ENCODE measurements around the gene ARPC2. TPM values are rescaled to one million over a fixed set of nuclear protein-coding genes. Genes with fewer than 3 reads are reported as not detected.

The ARPC2 gene
- total RNA-seq, 1 experiment from 2014 or later = 187 TPM

GRCh38 chr2:218236829-218237228, 19.8 kb downstream of the ARPC2 start:
- DNase-seq (ENCODE audit: low read depth, low spot score) = no peak
- Histone ChIP-seq H3K4me1 (ENCODE audit: control insufficient read depth in 1 of 2, insufficient read depth in 2 of 2, low read length in 2 of 2) (no peaks in the 10 kb centered on the region), H3K27me3 (ENCODE audit: insufficient read depth, low read length) (no peaks in the 10 kb centered on the region), H3K27ac (ENCODE audit: low read depth, low read length) (no peak overlapping the region), H3K4me2 (ENCODE audit: low read length) (no peak overlapping the region), H2AFZ (ENCODE audit: low read depth, low read length, poor library complexity, severe bottlenecking) (no peak overlapping the region), H3K36me3 (ENCODE audit: control insufficient read depth in 1 of 2, insufficient read depth in 2 of 2, low read length in 2 of 2) (peaks cover 47 to 53% of the 10 kb centered on the region in 2 experiments), H3K4me3 (replicated peaks in 1 of 2; ENCODE audit: low read depth in 1 of 2, low read length in 2 of 2) (no peak overlapping the region), H3K9me3 (ENCODE audit: control insufficient read depth in 1 of 2, insufficient read depth in 1 of 2, low read depth in 1 of 2, low read length in 2 of 2) (no peaks in the 10 kb centered on the region), H3K9me2 (ENCODE audit: insufficient read depth) (no peaks in the 10 kb centered on the region), H4K20me1 (ENCODE audit: insufficient read depth) (no peaks in the 10 kb centered on the region), H3K79me2 (ENCODE audit: insufficient read depth, low read length) (peaks cover 7% of the 10 kb centered on the region; the same call in 1 of the 2 replicates), H3K9ac (ENCODE audit: low read length) (no peak overlapping the region)
- CTCF ChIA-PET = no interaction called here
- RAD21 ChIA-PET (ENCODE audit: low non-redundant PET in 1 of 2, low total read pairs in 2 of 2, uncharacterized antibody in 2 of 2, unreplicated experiment in 2 of 2) = no interaction called here
- BruUV-seq (replicated peaks) = no TSS peak
- POLR2A ChIA-PET = no interaction called here
- intact Hi-C loops (cut with micrococcal nuclease) = no loop called here
- no peak for TF ChIP-seq MAX (IDR thresholded peaks at IDR 0.05)
- ATAC-seq = no peak

- no peaks in the 10 kb centered on the region for H4K20me1 ChIP-seq (ENCODE audit: insufficient read depth)
- ATAC-seq (no peak), DNase-seq (ENCODE audit: low read depth, low spot score) (no peak)
- no TSS peak for BruUV-seq (replicated peaks)
- no peaks in the 10 kb centered on the region for H3K4me1 ChIP-seq (ENCODE audit: control insufficient read depth in 1 of 2, insufficient read depth in 2 of 2, low read length in 2 of 2)
- H3K27ac ChIP-seq (ENCODE audit: low read depth, low read length) = no peak overlapping the region
- CTCF ChIA-PET = no interaction called here
- no peak overlapping the region for H2AFZ ChIP-seq (ENCODE audit: low read depth, low read length, poor library complexity, severe bottlenecking)
- no peak overlapping the region for H3K9ac ChIP-seq (ENCODE audit: low read length)
- POLR2A ChIA-PET = no interaction called here
- intact Hi-C loops (cut with micrococcal nuclease) = no loop called here
- no peaks in the 10 kb centered on the region for H3K79me2 ChIP-seq (ENCODE audit: insufficient read depth, low read length)
- peaks cover 49 to 57% of the 10 kb centered on the region in 2 experiments for H3K36me3 ChIP-seq (ENCODE audit: control insufficient read depth in 1 of 2, insufficient read depth in 2 of 2, low read length in 2 of 2)
- H3K4me3 ChIP-seq (replicated peaks in 1 of 2; ENCODE audit: low read depth in 1 of 2, low read length in 2 of 2) = no peak overlapping the region
- no peak overlapping the region for H3K4me2 ChIP-seq (ENCODE audit: low read length)
- no peaks in the 10 kb centered on the region for H3K9me2 ChIP-seq (ENCODE audit: insufficient read depth)
- no peaks in the 10 kb centered on the region for H3K9me3 ChIP-seq (ENCODE audit: control insufficient read depth in 1 of 2, insufficient read depth in 1 of 2, low read depth in 1 of 2, low read length in 2 of 2)
- TF ChIP-seq CTCF (IDR thresholded peaks at IDR 0.05 in 2 of 3, conservative IDR thresholded peaks at IDR 0.05 in 1 of 3; ENCODE audit: borderline replicate concordance in 1 of 3, insufficient read depth in 1 of 3, low read depth in 2 of 3, low read length in 2 of 3) = no peak
- no peak for TF ChIP-seq ELF1 (IDR thresholded peaks at IDR 0.05; ENCODE audit: borderline replicate concordance, low read depth)
- no peak for TF ChIP-seq TCF7L2 (IDR thresholded peaks at IDR 0.05; ENCODE audit: borderline replicate concordance, extremely low read depth, insufficient read depth, insufficient read length)
- TF ChIP-seq FOSL1 (IDR thresholded peaks at IDR 0.05; ENCODE audit: low read depth) = no peak
- TF ChIP-seq EZH2phosphoT487 (IDR thresholded peaks at IDR 0.05; ENCODE audit: borderline replicate concordance) = no peak
- no peak for TF ChIP-seq ZFX (IDR thresholded peaks at IDR 0.05)
- TF ChIP-seq JUND (IDR thresholded peaks at IDR 0.05) = no peak
- no peak for TF ChIP-seq REST (IDR thresholded peaks at IDR 0.05; ENCODE audit: low read depth)
- TF ChIP-seq CEBPB (IDR thresholded peaks at IDR 0.05; ENCODE audit: low read depth) = no peak
- TF ChIP-seq YY1 (IDR thresholded peaks at IDR 0.05; ENCODE audit: extremely low read depth, insufficient replicate concordance, low read depth, low read length) = no peak
- no peak for TF ChIP-seq ZNF274 (IDR thresholded peaks at IDR 0.05; ENCODE audit: low read depth, low read length)
- TF ChIP-seq MAX (IDR thresholded peaks at IDR 0.05) = no peak
- no peak for TF ChIP-seq SRF (IDR thresholded peaks at IDR 0.05; ENCODE audit: low read depth)
- TF ChIP-seq POLR2A (IDR thresholded peaks at IDR 0.05; ENCODE audit: borderline replicate concordance, extremely low read depth, insufficient read depth, insufficient read length) = no peak
- no peaks in the 10 kb centered on the region for H3K27me3 ChIP-seq (ENCODE audit: insufficient read depth, low read length)
- RAD21 ChIA-PET (ENCODE audit: low non-redundant PET in 1 of 2, low total read pairs in 2 of 2, uncharacterized antibody in 2 of 2, unreplicated experiment in 2 of 2) = no interaction called here
These were observed 21.9 kb downstream of the ARPC2 start for GRCh38 chr2:218238887-218239286.

Measured in HCT116 (cell line).